Activated CD4-positive, alpha-beta memory T cell treated with anti-CD3 and anti-CD28 coated beads for 36 hours (primary cell): ENCODE results near the gene ADIRF. TPM values are rescaled to one million over a fixed set of nuclear protein-coding genes. Genes with fewer than 3 reads are reported as not detected.
"Not testable (repeated sequence)": the region's sequence is repeated elsewhere in the genome, so short reads cannot be mapped to it uniquely, and the experiment has no call there.

ENCODE experiments used
- CTCF ChIA-PET: fragments of 350-600 bp; sonication (Branson Sonifier 250); formaldehyde crosslinking; loops from one replicate; lab custom pipeline; 2021; ENCODE audit warnings: antibody characterized with exemption, inconsistent platforms; lab: Charles Lee
- POLR2A ChIA-PET: fragments of 350-600 bp; sonication (Branson Sonifier 250); formaldehyde crosslinking; loops from one replicate; lab custom pipeline; 2021; ENCODE audit warnings: antibody characterized with exemption; lab: Charles Lee
- DNase-seq: peaks from one replicate; pipeline ENCODE4 v3.0.0-alpha.2; 2020
- H3K27ac Mint-ChIP-seq: one replicate; pipeline ENCODE4 v1.8.0; 2021; ENCODE audit warnings: mixed read lengths
- H3K27me3 Mint-ChIP-seq: one replicate; pipeline ENCODE4 v1.8.0; 2021; ENCODE audit warnings: mixed read lengths
- H3K36me3 Mint-ChIP-seq: one replicate; pipeline ENCODE4 v1.8.0; 2021; ENCODE audit warnings: mixed read lengths
- H3K4me1 Mint-ChIP-seq: one replicate; pipeline ENCODE4 v1.8.0; 2021; ENCODE audit warnings: low read depth, mixed read lengths
- H3K4me3 Mint-ChIP-seq: one replicate; pipeline ENCODE4 v1.8.0; 2021; ENCODE audit warnings: mild to moderate bottlenecking, mixed read lengths
- H3K9me3 Mint-ChIP-seq: one replicate; pipeline ENCODE4 v1.8.0; 2021; ENCODE audit warnings: mixed read lengths
- intact Hi-C: fragments of 100-400 bp; cut with micrococcal nuclease; formaldehyde crosslinking; loops from one replicate; pipeline ENCODE4 v1.15.1; 2023
- total RNA-seq, 2 experiments: library from RNA; stranded (reverse); gene quantifications; one replicate each; pipeline ENCODE4 v1.2.3, GENCODE V29; 2021

Gene ADIRF
- not detected for total RNA-seq

DNA sequence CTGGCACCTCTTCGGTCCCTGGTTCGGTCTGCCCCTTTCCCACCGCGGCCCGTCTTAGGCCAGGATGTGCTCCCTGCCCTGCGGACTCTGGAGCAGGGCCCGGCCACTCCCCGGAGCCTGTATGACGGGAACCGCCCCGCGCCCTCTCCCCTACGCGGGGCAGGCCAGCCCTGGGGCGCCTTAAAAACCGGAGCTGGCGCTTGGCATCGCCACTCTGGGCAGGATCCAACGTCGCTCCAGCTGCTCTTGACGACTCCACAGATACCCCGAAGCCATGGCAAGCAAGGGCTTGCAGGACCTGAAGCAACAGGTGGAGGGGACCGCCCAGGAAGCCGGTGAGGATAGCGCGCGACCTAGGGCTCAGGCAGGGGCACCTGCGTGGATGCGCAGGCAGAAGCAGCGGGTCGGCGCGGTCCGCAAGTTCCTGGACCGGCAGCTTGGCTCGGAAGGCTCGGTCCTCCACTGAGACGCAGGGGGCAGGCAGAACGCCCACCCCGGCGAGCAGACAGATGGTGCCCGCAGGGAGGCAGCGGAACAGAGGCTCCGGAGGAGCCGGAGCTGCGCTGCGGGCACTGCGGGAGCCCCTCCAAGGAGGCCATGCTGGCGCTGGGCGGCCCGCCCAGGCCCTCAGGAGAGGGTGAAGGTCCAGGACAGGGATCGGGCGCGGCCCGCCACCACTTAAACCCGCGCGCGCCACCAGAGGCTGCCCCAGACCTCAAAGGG, at the start of gene ADIRF:
ADIRF (plus strand) TSS at position 212 of the 723 bp plus-strand sequence; CDS start at position 275, 63 bp downstream.
- Mint-ChIP-seq H3K4me3 (no peak within 1 kb of the TSS), H3K4me1 (peaks cover 31% of the 10 kb centered on the region), H3K27ac (no peak within 1 kb of the TSS), H3K27me3 (peaks cover 2% of the 10 kb centered on the region), H3K9me3 (no peaks in the 10 kb centered on the region), H3K36me3 (no peaks in the 10 kb centered on the region)
- CTCF ChIA-PET = interaction anchor here (1.6 to 5.7 kb wide), 3 partner anchors 10 to 30 kb away, joined by 6 to 47 read pairs (median 7); partner anchors contain the start of gene SNCG
- intact Hi-C loops = loop anchor here (10.0 kb wide), 1 partner anchor 284 kb away; no protein-coding TSS in a partner anchor
- no peak for DNase-seq
- POLR2A ChIA-PET = no interaction called here

DNA sequence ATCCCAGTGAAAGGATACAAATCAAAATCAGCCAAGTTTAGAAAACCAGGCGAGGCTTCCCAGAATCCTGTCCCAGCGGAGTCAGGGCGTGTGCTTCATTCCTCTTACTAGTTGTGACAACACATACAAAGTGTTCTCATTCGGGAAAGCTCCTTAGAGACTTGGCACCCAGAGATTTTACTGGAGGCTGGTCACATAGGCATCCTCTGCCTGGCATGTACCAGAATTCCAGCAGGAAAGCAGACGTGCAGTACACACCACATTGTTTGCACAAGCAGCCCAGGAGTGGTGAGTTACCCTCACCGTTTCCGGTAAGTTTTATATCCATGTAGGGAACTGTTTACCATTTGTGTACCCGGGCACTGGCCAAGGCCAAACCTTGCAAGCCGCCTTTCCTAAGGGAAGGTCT, 45.7 kb upstream of the ADIRF start:
- H3K27ac Mint-ChIP-seq = no peak overlapping the region
- DNase-seq = no peak
- H3K36me3 Mint-ChIP-seq = peaks cover 15% of the 10 kb centered on the region
- ChIA-PET CTCF (no interaction called here), POLR2A (no interaction called here)
- H3K9me3 Mint-ChIP-seq = no peaks in the 10 kb centered on the region
- no peaks in the 10 kb centered on the region for H3K27me3 Mint-ChIP-seq
- no peak overlapping the region for H3K4me3 Mint-ChIP-seq
- no peaks in the 10 kb centered on the region for H3K4me1 Mint-ChIP-seq
- intact Hi-C loops = no loop called here

DNA sequence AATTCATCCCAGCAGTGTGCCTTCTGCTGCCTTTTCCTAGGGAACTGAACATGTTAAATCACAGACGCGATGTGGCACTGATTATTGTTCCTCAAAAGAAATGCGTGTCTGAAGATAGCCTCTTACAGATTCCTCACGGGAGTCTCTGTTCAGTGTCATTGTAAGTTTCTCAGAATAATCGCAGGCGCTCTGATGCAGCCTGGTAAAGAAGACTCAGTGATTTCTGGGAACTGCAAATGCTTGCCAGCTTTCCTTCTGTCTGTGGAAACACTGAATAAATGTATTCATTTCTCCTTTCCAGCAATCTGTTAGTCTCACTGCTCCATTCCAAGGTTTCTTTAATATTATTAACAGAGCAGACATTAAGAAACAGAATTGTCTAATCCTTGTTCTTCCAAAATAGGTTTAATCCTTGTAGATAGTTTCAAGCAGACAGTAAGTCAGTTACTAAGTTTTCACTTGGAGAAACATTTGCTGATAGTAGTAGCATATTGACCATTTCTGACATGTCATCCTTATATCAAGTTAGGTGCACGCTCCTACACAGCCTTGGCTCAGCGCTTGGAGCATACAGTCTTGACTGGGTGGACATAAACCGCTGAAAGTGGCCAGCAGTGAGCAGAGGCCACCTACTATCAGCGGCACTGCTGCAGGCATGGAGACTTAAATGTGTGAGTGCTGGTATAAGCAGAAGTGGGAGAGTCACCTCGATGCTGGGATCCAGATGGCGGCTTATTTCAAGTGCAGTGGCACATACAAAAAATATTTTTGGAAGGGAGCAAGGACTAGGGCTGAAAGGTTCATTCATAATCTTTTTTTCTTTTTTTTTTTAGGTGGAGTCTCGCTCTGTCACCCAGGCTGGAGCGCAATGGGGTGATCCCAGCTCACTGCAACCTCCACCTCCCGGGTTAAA, 38.6 kb upstream of the ADIRF start:
- no peaks in the 10 kb centered on the region for H3K4me1 Mint-ChIP-seq
- H3K4me3 Mint-ChIP-seq = no peak overlapping the region
- CTCF ChIA-PET = no interaction called here
- POLR2A ChIA-PET = no interaction called here
- DNase-seq = no peak
- H3K27ac Mint-ChIP-seq = no peak overlapping the region
- intact Hi-C loops = no loop called here
- H3K9me3 Mint-ChIP-seq = no peaks in the 10 kb centered on the region
- peaks cover 2% of the 10 kb centered on the region for H3K36me3 Mint-ChIP-seq
- H3K27me3 Mint-ChIP-seq = no peaks in the 10 kb centered on the region

DNA sequence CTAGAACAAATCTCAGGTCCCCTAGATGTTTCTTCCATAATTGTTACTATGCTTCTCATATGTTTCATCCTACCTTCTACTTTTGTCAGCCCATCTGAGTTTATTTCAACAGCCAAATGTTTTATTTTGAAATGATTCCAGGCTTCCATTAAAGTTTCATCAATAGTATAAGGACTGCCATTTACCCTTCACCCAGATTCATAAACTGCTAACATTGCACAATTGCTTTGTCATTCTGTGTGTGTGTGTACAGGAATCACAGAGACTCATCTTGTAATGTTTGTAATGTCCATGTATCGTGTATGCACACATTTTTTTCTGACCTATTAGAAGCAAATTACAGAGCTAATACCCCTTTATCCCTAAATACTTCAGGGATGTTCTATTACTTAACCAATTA, 36.4 kb upstream of the ADIRF start:
- Mint-ChIP-seq H3K27ac (no peak overlapping the region), H3K36me3 (peaks cover 2% of the 10 kb centered on the region), H3K27me3 (no peaks in the 10 kb centered on the region), H3K9me3 (no peaks in the 10 kb centered on the region), H3K4me3 (no peak overlapping the region), H3K4me1 (no peaks in the 10 kb centered on the region)
- DNase-seq = no peak
- POLR2A ChIA-PET = no interaction called here
- CTCF ChIA-PET = no interaction called here
- intact Hi-C loops = no loop called here

DNA sequence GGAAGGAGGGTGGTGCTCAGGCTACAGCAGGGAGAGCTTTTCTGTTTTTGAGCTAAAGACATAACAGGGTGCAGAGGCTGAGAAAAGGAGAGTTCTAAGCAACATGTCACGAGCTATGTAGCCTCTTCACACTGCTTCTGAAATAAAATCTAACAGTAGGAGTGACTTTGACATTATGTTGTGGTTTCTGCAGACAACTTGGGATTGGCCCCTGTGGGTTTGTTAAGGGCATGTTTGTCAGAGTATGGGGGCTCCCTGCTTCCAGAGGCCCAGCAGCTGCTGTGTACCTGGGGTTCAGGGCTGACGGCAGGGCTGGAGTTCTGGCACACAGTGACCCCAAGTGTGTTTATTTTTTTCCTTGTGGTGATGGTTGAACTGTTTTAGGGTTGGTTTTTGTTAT, 35.6 kb upstream of the ADIRF start:
- DNase-seq = no peak
- no peaks in the 10 kb centered on the region for H3K27me3 Mint-ChIP-seq
- ChIA-PET CTCF (no interaction called here), POLR2A (no interaction called here)
- H3K9me3 Mint-ChIP-seq = no peaks in the 10 kb centered on the region
- H3K4me1 Mint-ChIP-seq = no peaks in the 10 kb centered on the region
- no peak overlapping the region for H3K4me3 Mint-ChIP-seq
- no peak overlapping the region for H3K27ac Mint-ChIP-seq
- intact Hi-C loops = no loop called here
- H3K36me3 Mint-ChIP-seq = peaks cover 2% of the 10 kb centered on the region

DNA sequence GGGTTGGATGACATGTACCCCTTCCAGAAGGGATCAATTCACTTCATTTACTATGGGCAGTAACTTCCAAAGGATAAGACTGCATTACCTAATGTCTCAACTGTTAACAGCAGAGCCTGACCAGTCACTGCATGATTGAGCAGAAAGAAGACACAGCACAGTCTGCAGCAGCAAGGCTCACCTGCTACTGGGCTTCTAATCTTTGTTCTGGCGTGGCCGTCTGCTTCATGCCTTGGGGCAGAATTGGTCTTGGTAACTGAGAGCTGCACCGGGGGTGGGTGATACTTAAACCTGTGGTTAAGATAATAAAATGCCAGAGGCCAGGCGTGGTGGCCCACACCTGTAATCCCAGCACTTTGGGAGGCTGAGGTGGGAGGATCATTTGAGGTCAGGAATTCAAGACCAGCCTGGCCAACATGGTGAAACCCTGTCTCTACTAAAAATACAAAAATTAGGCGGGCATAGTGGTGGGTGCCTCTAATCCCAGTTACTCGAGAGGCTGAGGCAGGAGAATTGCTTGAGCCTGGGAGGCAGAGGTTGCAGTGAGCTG, 34.0 kb upstream of the ADIRF start:
- H3K9me3 Mint-ChIP-seq, H3K27ac Mint-ChIP-seq, CTCF ChIA-PET, DNase-seq, H3K4me1 Mint-ChIP-seq, H3K27me3 Mint-ChIP-seq, POLR2A ChIA-PET, H3K36me3 Mint-ChIP-seq, intact Hi-C loops, H3K4me3 Mint-ChIP-seq: not testable (repeated sequence)

DNA sequence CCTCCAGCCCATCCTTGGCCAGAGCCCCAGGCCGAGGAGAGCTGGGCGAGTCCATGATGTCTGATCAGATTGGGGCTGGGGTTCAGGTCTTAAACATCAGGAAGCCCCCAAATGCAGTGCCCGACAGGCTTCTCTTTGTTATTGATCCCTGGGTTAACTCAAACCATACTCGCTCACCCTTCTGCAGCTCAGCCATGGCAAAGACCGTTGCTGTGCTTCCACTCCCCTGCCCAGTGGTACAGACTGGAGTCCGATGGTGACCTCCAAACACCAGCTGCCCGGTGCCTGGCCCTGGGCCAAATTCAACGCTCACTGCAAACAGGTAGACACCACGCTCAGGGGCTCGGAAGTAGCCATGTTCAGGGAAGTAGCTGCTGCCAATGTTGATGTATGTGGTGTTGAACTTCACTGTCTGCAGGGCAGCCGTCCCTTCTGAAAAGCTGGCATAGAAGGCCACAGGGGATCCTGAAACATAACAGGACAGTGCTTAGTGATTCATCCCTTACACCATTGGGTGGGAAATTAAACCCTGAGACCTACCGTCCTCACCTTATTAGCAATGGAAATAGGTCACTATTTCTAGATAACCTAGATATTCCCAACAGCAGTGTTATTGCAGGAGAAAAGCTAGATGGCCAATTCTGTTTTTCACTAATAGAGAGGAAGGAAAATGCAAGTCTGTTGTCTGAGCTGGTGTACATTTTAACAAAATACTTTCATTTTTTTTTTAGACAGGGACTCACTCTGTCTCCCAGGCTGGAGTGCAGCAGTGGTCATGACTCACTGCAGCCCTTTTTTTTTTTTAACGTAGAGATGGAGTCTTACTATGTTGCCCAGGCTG, 31.4 kb upstream of the ADIRF start:
- ChIA-PET CTCF (interaction anchor here (0.5 to 5.1 kb wide), 6 partner anchors 9 to 228 kb away, joined by 3 to 47 read pairs (median 6); partner anchors contain the start of gene ADIRF), POLR2A (no interaction called here)
- no peak for DNase-seq
- peaks cover 1% of the 10 kb centered on the region for H3K4me1 Mint-ChIP-seq
- H3K4me3 Mint-ChIP-seq = no peak overlapping the region
- H3K9me3 Mint-ChIP-seq = no peaks in the 10 kb centered on the region
- no peaks in the 10 kb centered on the region for H3K36me3 Mint-ChIP-seq
- H3K27ac Mint-ChIP-seq = no peak overlapping the region
- intact Hi-C loops = no loop called here
- H3K27me3 Mint-ChIP-seq = no peaks in the 10 kb centered on the region

DNA sequence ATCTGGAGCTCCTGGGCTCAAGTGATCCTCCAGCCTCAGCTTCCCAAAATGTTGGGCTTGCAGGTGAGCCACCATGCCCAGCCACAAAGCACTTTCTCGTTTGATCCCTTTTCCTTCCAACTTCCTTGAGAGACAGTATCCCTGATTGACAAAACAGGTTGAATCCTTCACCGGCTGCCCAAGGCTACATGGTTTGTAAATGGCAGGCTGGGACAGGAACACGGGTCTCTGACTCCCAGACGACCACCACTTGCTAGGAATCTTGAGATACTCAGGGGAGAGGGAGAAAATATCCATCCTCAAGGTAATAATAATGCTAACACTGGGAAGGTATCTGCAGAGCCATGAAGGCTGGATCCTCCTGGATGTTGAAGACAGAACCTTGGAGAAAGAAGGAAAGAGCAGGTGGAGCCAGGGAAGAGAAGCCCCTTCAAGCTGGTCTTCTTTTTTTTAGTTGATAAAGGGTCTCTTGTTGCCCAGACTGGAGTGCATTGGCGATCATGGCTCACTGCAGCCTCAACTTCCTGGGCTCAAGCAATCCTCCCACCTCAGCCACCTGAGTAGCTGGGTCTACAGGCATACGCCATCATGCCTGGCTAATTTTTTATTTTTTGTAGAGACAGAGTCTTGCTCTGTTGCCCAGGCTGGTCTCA, 30.7 kb upstream of the ADIRF start:
- Mint-ChIP-seq H3K9me3 (no peaks in the 10 kb centered on the region), H3K36me3 (no peaks in the 10 kb centered on the region), H3K27me3 (no peaks in the 10 kb centered on the region), H3K4me3 (no peak overlapping the region), H3K27ac (no peak overlapping the region), H3K4me1 (peaks cover 1% of the 10 kb centered on the region)
- CTCF ChIA-PET = interaction anchor here (0.7 to 5.1 kb wide), 7 partner anchors 8 to 212 kb away, joined by 3 to 47 read pairs (median 3); partner anchors contain the start of gene ADIRF
- intact Hi-C loops = no loop called here
- no peak for DNase-seq
- POLR2A ChIA-PET = no interaction called here

DNA sequence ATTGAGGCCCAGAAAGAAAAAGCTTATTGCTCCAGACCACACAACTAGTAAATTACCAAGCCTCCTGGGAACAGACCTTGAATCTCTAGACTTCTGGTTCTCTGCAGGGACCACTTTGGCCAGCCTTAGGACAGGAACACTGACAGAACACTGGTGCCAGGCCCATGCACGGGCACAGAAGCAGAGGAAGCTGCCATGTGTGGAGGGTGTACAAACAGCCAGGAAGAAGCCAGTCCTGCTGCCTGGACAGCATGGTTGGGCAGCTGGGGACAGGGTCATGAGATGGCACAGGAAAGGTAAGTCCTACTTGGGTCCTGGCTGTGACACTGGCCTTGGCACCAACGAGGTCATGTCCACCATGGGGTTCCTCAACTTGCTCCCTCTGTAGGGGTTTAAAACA, 30.0 kb upstream of the ADIRF start:
- Mint-ChIP-seq H3K4me1 (peaks cover 1% of the 10 kb centered on the region), H3K27ac (no peak overlapping the region), H3K27me3 (no peaks in the 10 kb centered on the region), H3K4me3 (no peak overlapping the region), H3K36me3 (no peaks in the 10 kb centered on the region), H3K9me3 (no peaks in the 10 kb centered on the region)
- intact Hi-C loops = no loop called here
- ChIA-PET POLR2A (no interaction called here), CTCF (interaction anchor here (0.7 to 5.1 kb wide), 10 partner anchors 22 to 1655 kb away, joined by 3 to 47 read pairs (median 4); partner anchors contain the start of genes ADIRF, GLUD1 and SHLD2)
- DNase-seq = no peak

DNA sequence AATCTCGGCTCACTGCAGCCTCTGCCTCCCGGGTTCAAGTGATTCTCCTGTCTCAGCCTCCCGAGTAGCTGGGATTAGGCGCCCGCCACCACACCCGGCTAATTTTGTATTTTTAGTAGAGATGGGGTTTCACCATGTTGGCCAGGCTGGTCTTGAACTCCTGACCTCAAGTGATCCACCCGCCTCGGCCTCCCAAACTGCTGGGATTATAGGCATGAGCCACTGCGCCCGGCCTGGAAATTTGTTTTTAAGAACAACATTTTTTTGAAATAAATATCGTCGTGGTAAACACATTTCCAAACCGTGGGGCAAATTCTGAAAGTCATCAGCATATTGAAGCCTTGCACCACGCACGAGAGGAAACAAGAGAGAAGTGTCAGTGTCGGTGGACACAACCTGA, 28.2 kb upstream of the ADIRF start:
- H3K4me1 Mint-ChIP-seq, H3K9me3 Mint-ChIP-seq, intact Hi-C loops, H3K27ac Mint-ChIP-seq, H3K27me3 Mint-ChIP-seq, H3K4me3 Mint-ChIP-seq, POLR2A ChIA-PET, DNase-seq, H3K36me3 Mint-ChIP-seq: not testable (repeated sequence)
- CTCF ChIA-PET = interaction anchor here (0.6 to 5.1 kb wide), 9 partner anchors 13 to 212 kb away, joined by 3 to 47 read pairs (median 3); partner anchors contain the start of genes ADIRF, GLUD1 and SHLD2

DNA sequence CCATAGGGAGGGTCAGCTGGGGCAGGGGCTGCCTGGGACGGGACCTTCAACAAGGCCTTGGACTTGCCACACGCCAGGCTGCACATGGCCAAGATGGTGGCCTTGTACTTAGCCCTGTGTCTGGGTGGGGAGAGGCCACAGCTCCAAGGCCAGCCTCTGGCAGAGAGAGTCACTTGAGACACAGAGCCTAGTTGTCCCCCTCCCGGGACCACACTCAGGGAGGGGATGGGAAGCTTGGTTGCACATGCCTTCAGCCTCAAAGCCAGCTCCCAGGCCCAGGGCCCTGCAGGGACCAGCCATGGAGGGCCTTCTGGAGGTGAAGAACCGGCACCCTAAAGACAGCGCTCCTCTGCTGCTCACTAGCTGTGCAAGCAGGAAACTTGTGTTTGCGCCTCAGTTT, 27.6 kb upstream of the ADIRF start:
- Mint-ChIP-seq H3K27ac (no peak overlapping the region), H3K9me3 (no peaks in the 10 kb centered on the region), H3K27me3 (no peaks in the 10 kb centered on the region), H3K4me1 (peaks cover 1% of the 10 kb centered on the region), H3K4me3 (no peak overlapping the region), H3K36me3 (no peaks in the 10 kb centered on the region)
- no peak for DNase-seq
- CTCF ChIA-PET = interaction anchor here (0.9 to 5.1 kb wide), 4 partner anchors 14 to 207 kb away, joined by 3 to 47 read pairs (median 4); partner anchors contain the start of genes ADIRF, GLUD1 and SHLD2
- POLR2A ChIA-PET = no interaction called here
- intact Hi-C loops = no loop called here
